Right atrium auricular region (tissue), 2 donors: ENCODE results near the gene CNPY1. TPM values are rescaled to one million over a fixed set of nuclear protein-coding genes. Genes with fewer than 3 reads are reported as not detected.

Source experiments
- DNase-seq: peaks from one replicate; pipeline ENCODE4 v3.0.0-alpha.2; 2019; ENCODE audit warnings: low spot score
- H3K27ac ChIP-seq, 2 donors: fragments of 200-600 bp; sonication (generic); 1 replicate in 1 of 2; 2 replicates in 1 of 2; pipeline ENCODE4 v1.5.1; 2016 to 2019
- H3K27me3 ChIP-seq, 2 donors: fragments of 200-600 bp; sonication (generic); one replicate each; pipeline versions ENCODE4 v1.5.1 to v1.6.0; 2017 to 2019
- H3K36me3 ChIP-seq: fragments of 200-600 bp; sonication (generic); one replicate; pipeline ENCODE4 v1.5.1; 2016
- H3K4me1 ChIP-seq, 2 donors: fragments of 200-600 bp; sonication (generic); one replicate each; pipeline versions ENCODE4 v1.5.1 to v1.6.0; 2017 to 2019
- H3K4me3 ChIP-seq, 2 donors: fragments of 200-600 bp; sonication (generic); 1 replicate in 1 of 2; 2 replicates in 1 of 2; pipeline ENCODE4 v1.5.1; 2017 to 2019; ENCODE audit warnings: mild to moderate bottlenecking in 1 of 2, moderate library complexity in 1 of 2
- H3K9me3 ChIP-seq, 2 donors: fragments of 200-600 bp; sonication (generic); one replicate each; pipeline ENCODE4 v1.5.1; 2019
- total RNA-seq, 2 donors: library from RNA; depleted of rRNA; stranded (reverse); fragments of >200 nt; gene quantifications; one replicate each; pipeline ENCODE4 v1.1.0, GENCODE V29; 2016
- TF ChIP-seq, protein P1 (sequence below), 2 donors: fragments of 200-600 bp; sonication (generic); IDR thresholded peaks; one replicate each; pipeline ENCODE4 v1.5.1; 2019; ENCODE audit warnings: antibody characterized with exemption in 2 of 2

CNPY1 gene
- total RNA-seq, 2 donors from 2014 or later = not detected

DNA sequence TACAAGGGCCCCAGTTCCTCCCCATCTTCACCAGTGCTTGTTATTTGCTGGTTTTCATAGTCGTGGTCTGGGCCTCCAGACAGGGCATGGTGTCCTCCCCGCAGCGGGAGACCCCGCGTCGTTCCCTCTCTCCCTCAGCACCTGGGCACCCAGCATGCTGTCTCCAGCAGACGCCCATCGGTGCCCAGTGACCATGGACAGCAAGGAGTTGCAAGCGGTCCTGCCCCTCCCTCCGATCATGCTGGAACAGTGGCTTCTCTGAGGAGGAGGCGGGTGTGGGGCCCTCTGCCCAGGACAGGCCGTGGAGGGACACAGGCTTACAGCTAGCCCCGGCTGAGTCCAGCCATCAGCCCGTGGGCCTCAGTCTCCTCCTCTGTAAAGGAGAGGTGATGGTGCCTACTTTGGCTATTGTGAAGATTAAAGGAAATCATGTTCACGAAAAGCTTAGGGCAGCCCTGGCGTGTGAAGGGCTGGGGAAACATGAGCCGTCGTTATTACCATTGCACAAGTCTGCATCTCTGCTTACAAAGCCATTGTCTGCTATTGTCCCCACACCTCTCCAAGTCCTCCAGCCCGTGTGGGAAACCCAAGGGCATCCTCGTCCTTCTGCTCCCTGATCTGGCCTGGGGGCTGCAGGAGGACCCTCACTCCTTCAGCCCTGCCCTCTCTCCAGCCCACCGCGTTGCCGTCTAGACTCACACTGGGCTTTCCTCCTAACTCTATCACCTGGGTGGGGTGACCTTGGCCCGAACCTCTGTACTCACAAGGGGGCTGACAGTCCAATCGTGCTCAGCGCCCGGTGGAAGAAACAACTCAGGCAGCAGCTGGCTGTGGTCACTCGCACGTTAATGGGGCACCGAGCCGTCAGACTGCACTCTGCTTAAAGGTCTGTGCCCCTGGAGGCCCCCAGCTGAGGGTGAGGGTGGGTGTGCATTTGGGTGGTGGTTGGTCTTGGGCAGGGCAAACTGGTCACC lies 58.6 kb downstream of the CNPY1 start:
- no peak overlapping the region for H3K27ac ChIP-seq
- no peaks in the 10 kb centered on the region for H3K9me3 ChIP-seq
- DNase-seq = no peak
- TF ChIP-seq, protein P1, sequence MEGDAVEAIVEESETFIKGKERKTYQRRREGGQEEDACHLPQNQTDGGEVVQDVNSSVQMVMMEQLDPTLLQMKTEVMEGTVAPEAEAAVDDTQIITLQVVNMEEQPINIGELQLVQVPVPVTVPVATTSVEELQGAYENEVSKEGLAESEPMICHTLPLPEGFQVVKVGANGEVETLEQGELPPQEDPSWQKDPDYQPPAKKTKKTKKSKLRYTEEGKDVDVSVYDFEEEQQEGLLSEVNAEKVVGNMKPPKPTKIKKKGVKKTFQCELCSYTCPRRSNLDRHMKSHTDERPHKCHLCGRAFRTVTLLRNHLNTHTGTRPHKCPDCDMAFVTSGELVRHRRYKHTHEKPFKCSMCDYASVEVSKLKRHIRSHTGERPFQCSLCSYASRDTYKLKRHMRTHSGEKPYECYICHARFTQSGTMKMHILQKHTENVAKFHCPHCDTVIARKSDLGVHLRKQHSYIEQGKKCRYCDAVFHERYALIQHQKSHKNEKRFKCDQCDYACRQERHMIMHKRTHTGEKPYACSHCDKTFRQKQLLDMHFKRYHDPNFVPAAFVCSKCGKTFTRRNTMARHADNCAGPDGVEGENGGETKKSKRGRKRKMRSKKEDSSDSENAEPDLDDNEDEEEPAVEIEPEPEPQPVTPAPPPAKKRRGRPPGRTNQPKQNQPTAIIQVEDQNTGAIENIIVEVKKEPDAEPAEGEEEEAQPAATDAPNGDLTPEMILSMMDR (IDR thresholded peaks at IDR 0.05) = no peak
- H3K27me3 ChIP-seq = peaks cover 0 to 4% of the 10 kb centered on the region in 2 donors
- no peaks in the 10 kb centered on the region for H3K36me3 ChIP-seq
- no peak overlapping the region for H3K4me3 ChIP-seq
- H3K4me1 ChIP-seq = no peaks in the 10 kb centered on the region

- DNase-seq = no peak
- Histone ChIP-seq H3K27ac (no peak overlapping the region), H3K4me1 (no peaks in the 10 kb centered on the region), H3K36me3 (no peaks in the 10 kb centered on the region), H3K4me3 (no peak overlapping the region), H3K9me3 (no peaks in the 10 kb centered on the region), H3K27me3 (peaks cover 0 to 4% of the 10 kb centered on the region in 2 donors)
- TF ChIP-seq, protein P1 (IDR thresholded peaks at IDR 0.05) = no peak
These were observed 59.4 kb downstream of the CNPY1 start for GRCh38 chr7:155486783-155487508.

DNA sequence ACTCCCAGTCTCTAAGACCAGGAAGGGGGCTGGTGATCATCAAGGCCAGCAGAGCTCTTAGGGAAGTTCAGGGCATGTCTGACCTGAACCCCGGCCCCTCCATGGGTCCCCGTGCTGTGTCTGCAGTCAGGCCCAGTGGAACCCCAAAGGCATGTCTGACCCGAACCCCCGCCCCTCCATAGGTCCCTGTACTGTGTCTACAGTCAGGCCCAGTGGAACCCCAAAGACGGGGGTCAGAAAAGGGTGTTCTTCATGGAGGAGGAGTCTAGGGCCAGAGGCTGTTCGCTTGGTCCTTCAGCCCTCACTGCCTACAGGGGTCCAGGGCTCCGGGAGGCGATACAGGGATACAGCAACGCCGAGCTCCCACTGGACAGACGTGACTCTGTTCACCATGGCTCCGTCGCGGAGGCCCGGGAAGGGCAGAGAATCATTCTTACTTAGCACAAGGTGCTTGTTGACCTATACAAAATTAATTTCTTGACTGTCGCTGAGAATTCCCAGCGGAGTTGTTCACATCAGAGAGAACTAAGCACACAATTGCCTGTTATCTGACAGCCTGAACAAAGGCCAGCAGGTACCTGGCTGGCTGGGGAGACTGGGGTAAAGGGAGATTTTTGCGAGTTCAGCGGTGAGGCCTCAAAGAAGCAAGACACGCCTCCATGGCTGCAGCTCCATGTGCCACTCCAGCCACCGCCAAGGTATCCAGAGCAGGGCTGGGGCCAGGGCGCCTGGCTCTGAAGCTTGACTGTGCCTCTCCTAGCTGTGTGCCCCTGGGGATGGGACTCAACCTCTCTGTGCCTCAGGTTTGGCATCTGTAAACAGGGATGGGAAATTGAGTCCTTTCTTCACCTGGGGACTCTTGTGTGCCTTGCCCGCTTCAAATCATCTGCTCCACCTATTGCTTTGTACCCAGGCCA lies 61.6 kb downstream of the CNPY1 start:
- H3K4me1 ChIP-seq = no peaks in the 10 kb centered on the region
- H3K27ac ChIP-seq = no peak overlapping the region
- no peak overlapping the region for H3K4me3 ChIP-seq
- DNase-seq = no peak
- H3K27me3 ChIP-seq = no peaks in the 10 kb centered on the region
- TF ChIP-seq, protein P1 (IDR thresholded peaks at IDR 0.05) = no peak
- H3K9me3 ChIP-seq = no peaks in the 10 kb centered on the region
- no peaks in the 10 kb centered on the region for H3K36me3 ChIP-seq

GRCh38 chr7:155483868-155484325 lies 62.5 kb downstream of the CNPY1 start:
- Histone ChIP-seq H3K27ac (no peak overlapping the region), H3K4me1 (no peaks in the 10 kb centered on the region), H3K4me3 (no peak overlapping the region), H3K9me3 (no peaks in the 10 kb centered on the region), H3K36me3 (no peaks in the 10 kb centered on the region), H3K27me3 (no peaks in the 10 kb centered on the region)
- TF ChIP-seq, protein P1 (IDR thresholded peaks at IDR 0.05) = no peak
- no peak for DNase-seq

- no peaks in the 10 kb centered on the region for H3K4me1 ChIP-seq
- H3K9me3 ChIP-seq = no peaks in the 10 kb centered on the region
- H3K4me3 ChIP-seq = no peak overlapping the region
- TF ChIP-seq, protein P1 (IDR thresholded peaks at IDR 0.05) = no peak
- H3K36me3 ChIP-seq = no peaks in the 10 kb centered on the region
- no peak overlapping the region for H3K27ac ChIP-seq
- H3K27me3 ChIP-seq = no peaks in the 10 kb centered on the region
- DNase-seq = no peak
These were observed 63.1 kb downstream of the CNPY1 start for GRCh38 chr7:155483245-155483644.
